IMR-90 (cell line): Measurements from ENCODE around the gene GMPR. TPM values are rescaled to one million over a fixed set of nuclear protein-coding genes. Genes with fewer than 3 reads are reported as not detected.

Experiments used
- ATAC-seq: fragments of 200-7000 bp; cut with Tn5 transposase; 2 replicates; pipeline ENCODE4 v1.9.1; 2020; ENCODE audit warnings: low read depth, mild to moderate bottlenecking, moderate library complexity
- BruUV-seq: library from RNA; stranded (reverse); fragments of 400-500 nt; replicated peaks from 2 replicates; lab custom pipeline; 2021; lab: Mats Ljungman, UMichigan
- CTCF ChIA-PET: fragments of 300-600 bp; formaldehyde crosslinking; extraction: SDS; loops from one replicate; lab custom pipeline; 2021; ENCODE audit warnings: antibody characterized with exemption; lab: Yijun Ruan, JAX
- POLR2A ChIA-PET: fragments of 300-600 bp; sonication (Branson Sonifier 250); formaldehyde crosslinking; loops from one replicate; lab custom pipeline; 2022; ENCODE audit warnings: antibody characterized with exemption; ENCODE audit not compliant: unreplicated experiment; lab: Charles Lee
- DNase-seq: peaks from one replicate; pipeline ENCODE4 v3.0.0; 2013
- H2AFZ ChIP-seq: replicated peaks from 2 replicates; pipeline ENCODE3; 2013; ENCODE audit warnings: low read length, mild to moderate bottlenecking; ENCODE audit not compliant: poor library complexity
- H2AK5ac ChIP-seq: 2 replicates; pipeline ENCODE4 v1.6.1; 2013; ENCODE audit warnings: low read depth, low read length, inconsistent platforms
- H2AK9ac ChIP-seq: replicated peaks from 2 replicates; pipeline ENCODE3; 2013; ENCODE audit warnings: mild to moderate bottlenecking, low read depth, low read length, moderate library complexity; ENCODE audit not compliant: poor library complexity
- H2BK120ac ChIP-seq: 2 replicates; pipeline ENCODE4 v1.6.1; 2013; ENCODE audit warnings: low read depth, low read length, inconsistent platforms
- H2BK15ac ChIP-seq: 3 replicates; pipeline ENCODE4 v1.6.1; 2013; ENCODE audit warnings: low read depth, low read length, inconsistent platforms
- H2BK20ac ChIP-seq: 2 replicates; pipeline ENCODE4 v1.6.1; 2013; ENCODE audit warnings: low read depth, mild to moderate bottlenecking, inconsistent platforms, low read length, moderate library complexity
- H2BK5ac ChIP-seq: 2 replicates; pipeline ENCODE4 v1.6.1; 2013; ENCODE audit warnings: mild to moderate bottlenecking, low read depth, low read length, inconsistent platforms; ENCODE audit not compliant: poor library complexity, severe bottlenecking
- H3K14ac ChIP-seq: replicated peaks from 2 replicates; pipeline ENCODE4 v1.6.1; 2013; ENCODE audit warnings: low read depth, low read length, inconsistent platforms
- H3K18ac ChIP-seq: 2 replicates; pipeline ENCODE4 v1.6.1; 2013; ENCODE audit warnings: low read depth, low read length, control low read depth
- H3K23ac ChIP-seq: 2 replicates; pipeline ENCODE4 v1.6.1; 2013; ENCODE audit warnings: low read depth, low read length, inconsistent platforms
- H3K27ac ChIP-seq: 2 replicates; pipeline ENCODE4 v1.5.1; 2013; ENCODE audit warnings: mild to moderate bottlenecking, control low read depth, low read length; ENCODE audit not compliant: insufficient read depth
- H3K27me3 ChIP-seq: 2 replicates; pipeline ENCODE4 v1.6.1; 2013; ENCODE audit warnings: low read length; ENCODE audit not compliant: control insufficient read depth, insufficient read depth
- H3K36me3 ChIP-seq: 2 replicates; pipeline ENCODE4 v1.6.1; 2013; ENCODE audit warnings: low read length, mixed read lengths; ENCODE audit not compliant: control insufficient read depth, insufficient read depth
- H3K4ac ChIP-seq: 2 replicates; pipeline ENCODE4 v1.6.1; 2013; ENCODE audit warnings: low read depth, low read length, inconsistent platforms
- H3K4me1 ChIP-seq: 2 replicates; pipeline ENCODE4 v1.6.1; 2013; ENCODE audit warnings: low read length, mixed read lengths; ENCODE audit not compliant: control insufficient read depth, insufficient read depth
- H3K4me2 ChIP-seq: 2 replicates; pipeline ENCODE4 v1.6.1; 2013; ENCODE audit warnings: low read depth, mild to moderate bottlenecking, control low read depth, low read length, moderate library complexity
- H3K4me3 ChIP-seq: 2 replicates; pipeline ENCODE4 v1.5.1; 2013; ENCODE audit warnings: low read depth, mild to moderate bottlenecking, control low read depth, low read length, moderate library complexity; ENCODE audit not compliant: insufficient read depth
- H3K56ac ChIP-seq: 2 replicates; pipeline ENCODE4 v1.6.1; 2013; ENCODE audit warnings: low read length, inconsistent platforms; ENCODE audit not compliant: insufficient read depth; ENCODE audit errors: extremely low read depth
- H3K79me1 ChIP-seq, 2 experiments: 2 replicates each; pipeline ENCODE4 v1.6.1; 2013; ENCODE audit warnings: low read length in 2 of 2, inconsistent platforms in 1 of 2, low read depth in 1 of 2
- H3K9ac ChIP-seq: 2 replicates; pipeline ENCODE4 v1.6.1; 2013; ENCODE audit warnings: low read depth, low read length, control low read depth
- H3K9me1 ChIP-seq: 2 replicates; pipeline ENCODE4 v1.6.1; 2013; ENCODE audit warnings: low read length, inconsistent platforms; ENCODE audit not compliant: insufficient read depth
- H3K9me3 ChIP-seq: 2 replicates; pipeline ENCODE4 v1.6.1; 2013; ENCODE audit warnings: low read length; ENCODE audit not compliant: control insufficient read depth, insufficient read depth
- H4K20me1 ChIP-seq: 2 replicates; pipeline ENCODE4 v1.6.1; 2013; ENCODE audit warnings: low read length, inconsistent platforms; ENCODE audit not compliant: insufficient read depth
- H4K5ac ChIP-seq: 2 replicates; pipeline ENCODE4 v1.6.1; 2013; ENCODE audit warnings: mild to moderate bottlenecking, low read depth, low read length, control low read depth
- H4K8ac ChIP-seq, 2 experiments: 2 replicates each; pipeline ENCODE4 v1.6.1; 2013; ENCODE audit warnings: low read depth in 2 of 2, low read length in 2 of 2, control low read depth in 1 of 2, inconsistent platforms in 1 of 2
- H4K91ac ChIP-seq: 2 replicates; pipeline ENCODE4 v1.6.1; 2013; ENCODE audit warnings: low read depth, low read length, inconsistent platforms; ENCODE audit not compliant: insufficient read depth
- BHLHE40 ChIP-seq: fragments of 150-350 bp; IDR thresholded peaks from 2 replicates; pipeline ENCODE4 v1.6.1; 2016; ENCODE audit warnings: mild to moderate bottlenecking, low read depth, low read length
- CHD1 ChIP-seq: IDR thresholded peaks from 2 replicates; pipeline ENCODE4 v1.6.1; 2012; ENCODE audit warnings: low read depth, low read length, improper control_type of control experiment
- FOS ChIP-seq: fragments of 150-350 bp; IDR thresholded peaks from 2 replicates; pipeline ENCODE4 v1.6.1; 2016; ENCODE audit warnings: low read depth, low read length
- MAZ ChIP-seq: IDR thresholded peaks from 2 replicates; pipeline ENCODE4 v1.6.1; 2012; ENCODE audit warnings: low read depth, mild to moderate bottlenecking, low read length, improper control_type of control experiment, moderate library complexity, borderline replicate concordance
- NFE2L2 ChIP-seq: fragments of 150-350 bp; IDR thresholded peaks from 2 replicates; pipeline ENCODE4 v1.6.1; 2016; ENCODE audit warnings: low read depth, mild to moderate bottlenecking, low read length
- POLR2A ChIP-seq: IDR thresholded peaks from 2 replicates; pipeline ENCODE4 v1.6.1; 2012; ENCODE audit warnings: mild to moderate bottlenecking, low read depth, low read length
- RAD21 ChIP-seq: IDR thresholded peaks from 2 replicates; pipeline ENCODE4 v1.6.1; 2012; ENCODE audit warnings: low read length, improper control_type of control experiment
- RCOR1 ChIP-seq: IDR thresholded peaks from 2 replicates; pipeline ENCODE4 v1.6.1; 2012; ENCODE audit warnings: mild to moderate bottlenecking, low read length, improper control_type of control experiment; ENCODE audit not compliant: insufficient replicate concordance
- RFX5 ChIP-seq: IDR thresholded peaks from 2 replicates; pipeline ENCODE4 v1.8.0; 2012; ENCODE audit warnings: low read depth, mild to moderate bottlenecking, low read length, moderate library complexity
- SMC3 ChIP-seq: fragments of 150-350 bp; IDR thresholded peaks from 2 replicates; pipeline ENCODE4 v1.6.1; 2016; ENCODE audit warnings: low read depth, mild to moderate bottlenecking, antibody characterized with exemption, low read length, moderate library complexity
- WGBS, 2 experiments: methylation state at CpG; one replicate each; pipeline versions ENCODE4 v1.1.5 to v1.1.7; 2013; ENCODE audit warnings: missing lambda C conversion rate in 2 of 2; ENCODE audit not compliant: insufficient read length in 1 of 2; ENCODE audit errors: extremely low coverage in 2 of 2; 5-methylcytosine and 5-hydroxymethylcytosine counted together
- dilution Hi-C: fragments of 300-500 bp; cut with HindIII; formaldehyde crosslinking; loops from one replicate; pipeline ENCODE4 v1.14.3; 2018; ENCODE audit warnings: low sequenced_read_pairs; ENCODE audit not compliant: unreplicated experiment
- in situ Hi-C: fragments of 300-500 bp; cut with MboI; formaldehyde crosslinking; loops from 3 replicates; pipeline ENCODE4 v1.14.3; 2019; ENCODE audit warnings: low sequenced_read_pairs, inconsistent platforms, mixed read lengths
- intact Hi-C: fragments of 100-400 bp; cut with micrococcal nuclease; formaldehyde crosslinking; loops from 2 replicates; pipeline ENCODE4 v1.10.0; 2022
- polyA plus RNA-seq, 3 experiments: library from polyadenylated mRNA; depleted of rRNA; stranded (reverse); fragments of >200 nt; gene quantifications; 2 replicates each; pipeline ENCODE4 v1.2.3, GENCODE V29; 2012; ENCODE audit warnings: low replicate concordance in 1 of 3
- total RNA-seq: library from RNA; depleted of rRNA; stranded (reverse); fragments of >200 nt; gene quantifications from 2 replicates; pipeline ENCODE4 v1.2.3, GENCODE V29; 2012
- TF ChIP-seq, protein P1 (sequence below): fragments of 150-350 bp; IDR thresholded peaks from 2 replicates; pipeline ENCODE4 v1.6.1; 2016; ENCODE audit warnings: low read depth, mild to moderate bottlenecking, low read length, moderate library complexity, borderline replicate concordance
- TF ChIP-seq, protein P2 (sequence below): fragments of 150-350 bp; IDR thresholded peaks from 2 replicates; pipeline ENCODE4 v1.6.1; 2017; ENCODE audit warnings: mild to moderate bottlenecking, antibody characterized with exemption, low read length, low read depth

Gene GMPR
- total and polyA plus RNA-seq, 2 of the 4 experiments (the other 2 are of a cell fraction), result 6.3 to 8.6 TPM

DNA sequence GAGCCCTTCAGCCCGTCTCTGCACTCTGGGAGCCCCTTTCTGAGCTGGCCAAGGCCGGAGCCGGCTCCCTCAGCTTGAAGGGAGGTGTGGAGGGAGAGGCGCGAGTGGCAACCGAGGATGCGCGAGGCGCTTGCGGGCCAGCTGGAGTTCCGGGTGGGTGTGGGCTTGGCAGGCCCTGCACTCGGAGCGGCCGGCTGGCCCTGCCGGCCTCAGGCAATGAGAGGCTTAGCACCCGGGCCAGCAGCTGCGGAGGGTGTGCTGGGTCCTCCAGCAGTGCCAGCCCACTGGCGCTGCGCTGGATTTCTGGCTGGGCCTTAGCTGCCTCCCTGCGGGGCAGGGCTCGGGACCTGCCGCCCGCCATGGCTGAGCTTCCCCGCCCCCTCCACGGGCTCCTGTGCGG, 49.8 kb downstream of the GMPR start:
- CTCF ChIA-PET, result interaction anchor here (0.9 kb wide), 1 partner anchor 29 kb away, joined by 3 read pairs; no protein-coding TSS in a partner anchor
- H2AK9ac ChIP-seq, result no peak overlapping the region
- H4K91ac ChIP-seq, result no peak overlapping the region
- dilution Hi-C loops, result no loop called here
- no peak overlapping the region for H2AK5ac ChIP-seq
- DNase-seq (no peak), ATAC-seq (no peak)
- intact Hi-C loops, result no loop called here
- 86% methylated on average over 13 of the region's 26 CpGs; no CpG with 5 or more reads in 1 of the 2 experiments for WGBS, 2 experiments
- no peak overlapping the region for H3K18ac ChIP-seq
- H3K14ac ChIP-seq, result no peak overlapping the region
- H3K9me3 ChIP-seq, result no peaks in the 10 kb centered on the region
- no peak overlapping the region for H2BK120ac ChIP-seq
- H3K56ac ChIP-seq, result no peak overlapping the region
- H4K5ac ChIP-seq, result no peak overlapping the region
- in situ Hi-C loops, result no loop called here
- no peak for TF ChIP-seq NFE2L2
- TF ChIP-seq, protein P1, sequence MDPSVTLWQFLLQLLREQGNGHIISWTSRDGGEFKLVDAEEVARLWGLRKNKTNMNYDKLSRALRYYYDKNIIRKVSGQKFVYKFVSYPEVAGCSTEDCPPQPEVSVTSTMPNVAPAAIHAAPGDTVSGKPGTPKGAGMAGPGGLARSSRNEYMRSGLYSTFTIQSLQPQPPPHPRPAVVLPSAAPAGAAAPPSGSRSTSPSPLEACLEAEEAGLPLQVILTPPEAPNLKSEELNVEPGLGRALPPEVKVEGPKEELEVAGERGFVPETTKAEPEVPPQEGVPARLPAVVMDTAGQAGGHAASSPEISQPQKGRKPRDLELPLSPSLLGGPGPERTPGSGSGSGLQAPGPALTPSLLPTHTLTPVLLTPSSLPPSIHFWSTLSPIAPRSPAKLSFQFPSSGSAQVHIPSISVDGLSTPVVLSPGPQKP, result no peak
- no peak for TF ChIP-seq BHLHE40
- no peak for TF ChIP-seq MAZ
- no peak for TF ChIP-seq RAD21
- no peak for TF ChIP-seq CHD1
- TF ChIP-seq, protein P2, sequence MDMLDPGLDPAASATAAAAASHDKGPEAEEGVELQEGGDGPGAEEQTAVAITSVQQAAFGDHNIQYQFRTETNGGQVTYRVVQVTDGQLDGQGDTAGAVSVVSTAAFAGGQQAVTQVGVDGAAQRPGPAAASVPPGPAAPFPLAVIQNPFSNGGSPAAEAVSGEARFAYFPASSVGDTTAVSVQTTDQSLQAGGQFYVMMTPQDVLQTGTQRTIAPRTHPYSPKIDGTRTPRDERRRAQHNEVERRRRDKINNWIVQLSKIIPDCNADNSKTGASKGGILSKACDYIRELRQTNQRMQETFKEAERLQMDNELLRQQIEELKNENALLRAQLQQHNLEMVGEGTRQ, result no peak
- TF ChIP-seq RCOR1, result no peak
- no peak for TF ChIP-seq SMC3
- TF ChIP-seq FOS, result no peak
- no peak for TF ChIP-seq POLR2A
- no peak for TF ChIP-seq RFX5
- H4K8ac ChIP-seq, result no peak overlapping the region
- H3K9me1 ChIP-seq, result no peaks in the 10 kb centered on the region; the same call in 1 of the 2 replicates
- no peak overlapping the region for H2BK5ac ChIP-seq
- H2BK20ac ChIP-seq, result no peak overlapping the region
- no peak overlapping the region for H3K4me3 ChIP-seq
- no peak overlapping the region for H3K4ac ChIP-seq
- no peaks in the 10 kb centered on the region for H3K4me1 ChIP-seq
- no peaks in the 10 kb centered on the region for H3K27me3 ChIP-seq
- no peak overlapping the region for H3K27ac ChIP-seq
- H3K79me1 ChIP-seq, result no peaks in the 10 kb centered on the region
- H3K36me3 ChIP-seq, result no peaks in the 10 kb centered on the region
- BruUV-seq, result no TSS peak
- POLR2A ChIA-PET, result no interaction called here
- H2BK15ac ChIP-seq, result no peak overlapping the region
- H4K20me1 ChIP-seq, result no peaks in the 10 kb centered on the region
- H3K23ac ChIP-seq, result no peak overlapping the region
- H3K4me2 ChIP-seq, result no peak overlapping the region
- no peak overlapping the region for H3K9ac ChIP-seq
- no peak overlapping the region for H2AFZ ChIP-seq
